K562 (cell line): ENCODE measurements around the gene GFRA4. TPM values are rescaled to one million over a fixed set of nuclear protein-coding genes. Genes with fewer than 3 reads are reported as not detected.

ENCODE experiments used
- ATAC-seq: fragments of 200-7000 bp; cut with Tn5 transposase; 3 replicates; pipeline ENCODE4 v1.9.1; 2020; ENCODE audit warnings: moderate library complexity
- BruUV-seq: library from RNA; stranded (reverse); fragments of 400-500 nt; replicated peaks from 2 replicates; lab custom pipeline; 2021; lab: Mats Ljungman, UMichigan
- CTCF ChIA-PET: fragments of 300-600 bp; formaldehyde crosslinking; extraction: SDS; loops from one replicate; lab custom pipeline; 2021; ENCODE audit warnings: low intra/inter-chr PET ratio; lab: Yijun Ruan, JAX
- POLR2A ChIA-PET: fragments of 300-600, 350-650 bp; sonication (Branson Sonifier 250); formaldehyde crosslinking; extraction: SDS; loops from one replicate; lab custom pipeline; 2021; ENCODE audit warnings: antibody characterized with exemption, inconsistent platforms; lab: Yijun Ruan, JAX
- DNase-seq, 4 experiments: peaks; one replicate each; pipeline versions ENCODE4 v3.0.0 to v3.0.0-alpha.2; 2011 to 2018; ENCODE audit warnings: low spot score in 3 of 4, mixed read lengths in 3 of 4; ENCODE audit errors: extremely low read depth in 1 of 4
- FAIRE-seq: peaks from 2 replicates; lab custom pipeline; 2011; peaks lifted over from hg19 to GRCh38; lab: Jason Lieb, UNC
- H2AFZ ChIP-seq: 2 replicates; pipeline ENCODE4 v1.6.0; 2011; ENCODE audit warnings: low read depth, low read length, control low read depth, inconsistent platforms
- H3K27ac ChIP-seq: fragments of 200-600 bp; 3 replicates; pipeline ENCODE4 v1.8.0; 2011; ENCODE audit warnings: low read depth, mild to moderate bottlenecking, control low read depth, inconsistent platforms, low read length, moderate library complexity, mixed read lengths; ENCODE audit errors: extremely low read depth
- H3K27me3 ChIP-seq, 2 experiments: fragments of 300-600 bp in 1 of 2; 2 replicates in 1 of 2; 3 replicates in 1 of 2; pipeline versions ENCODE4 v1.6.0 to v1.8.0; 2011; ENCODE audit warnings: inconsistent platforms in 2 of 2, low read length in 2 of 2, mild to moderate bottlenecking in 1 of 2, mixed read lengths in 1 of 2, moderate library complexity in 1 of 2; ENCODE audit not compliant: control insufficient read depth in 2 of 2, insufficient read depth in 2 of 2
- H3K36me3 ChIP-seq: fragments of 300-600 bp; 3 replicates; pipeline ENCODE4 v1.8.0; 2011; ENCODE audit warnings: mild to moderate bottlenecking, low read length, inconsistent platforms; ENCODE audit not compliant: control insufficient read depth, insufficient read depth
- H3K4me1 ChIP-seq, 2 experiments: fragments of 200-600 bp in 1 of 2; replicated peaks in 1 of 2; 2 replicates in 1 of 2; 3 replicates in 1 of 2; pipeline versions ENCODE4 v1.5.1 to v1.8.0; 2011; ENCODE audit warnings: inconsistent platforms in 2 of 2, low read length in 2 of 2, mild to moderate bottlenecking in 1 of 2, mixed read lengths in 1 of 2, moderate library complexity in 1 of 2; ENCODE audit not compliant: control insufficient read depth in 2 of 2, insufficient read depth in 2 of 2
- H3K4me2 ChIP-seq: 2 replicates; pipeline ENCODE4 v1.6.1; 2011; ENCODE audit warnings: low read length, control low read depth, inconsistent platforms, mixed read lengths; ENCODE audit not compliant: insufficient read depth
- H3K4me3 ChIP-seq: fragments of 200-600 bp; sonication (generic), shearing (Covaris generic); 2 replicates; pipeline ENCODE4 v1.5.1; 2016; ENCODE audit warnings: control low read depth, inconsistent platforms
- H3K79me2 ChIP-seq: fragments of 200-600 bp; 3 replicates; pipeline ENCODE4 v1.8.0; 2011; ENCODE audit warnings: low read length, inconsistent platforms; ENCODE audit not compliant: control insufficient read depth, insufficient read depth
- H3K9ac ChIP-seq, 2 experiments: 2 replicates each; pipeline versions ENCODE4 v1.6.0 to v1.6.1; 2011; ENCODE audit warnings: low read depth in 2 of 2, low read length in 2 of 2, control low read depth in 1 of 2, inconsistent platforms in 1 of 2, mild to moderate bottlenecking in 1 of 2, mixed read lengths in 1 of 2; ENCODE audit not compliant: insufficient read depth in 1 of 2
- H3K9me1 ChIP-seq: one replicate; pipeline ENCODE4 v1.6.0; 2011; ENCODE audit warnings: inconsistent platforms, mild to moderate bottlenecking, low read length, moderate library complexity; ENCODE audit not compliant: control insufficient read depth, insufficient read depth
- H3K9me3 ChIP-seq: replicated peaks from 2 replicates; pipeline ENCODE4 v1.5.1; 2011; ENCODE audit warnings: low read depth, low read length, inconsistent platforms; ENCODE audit not compliant: control insufficient read depth, insufficient read depth
- H4K20me1 ChIP-seq: replicated peaks from 2 replicates; pipeline ENCODE4 v1.6.1; 2011; ENCODE audit warnings: low read length, inconsistent platforms, mixed read lengths; ENCODE audit not compliant: control insufficient read depth, insufficient read depth
- CBFB ChIP-seq: sonication (generic); formaldehyde crosslinking; IDR thresholded peaks from 2 replicates; pipeline ENCODE4 v1.4.0; 2020; ENCODE audit warnings: mild to moderate bottlenecking, missing genetic modification reagents
- LCOR ChIP-seq: sonication (generic); formaldehyde crosslinking; IDR thresholded peaks from 2 replicates; pipeline ENCODE4 v1.8.0; 2022; ENCODE audit warnings: mild to moderate bottlenecking, missing genetic modification reagents
- SNIP1 ChIP-seq: fragments of 450-650 bp; IDR thresholded peaks from 2 replicates; pipeline ENCODE4 v1.7.1; 2017; ENCODE audit warnings: low read depth, mild to moderate bottlenecking
- TFAM ChIP-seq: fragments of 250-450 bp; sonication (Bioruptor Pico); conservative IDR thresholded peaks from 2 replicates; pipeline ENCODE4 v1.5.0; 2021; ENCODE audit warnings: mild to moderate bottlenecking, moderate library complexity
- ZNF124 ChIP-seq: sonication (generic); formaldehyde crosslinking; IDR thresholded peaks from 2 replicates; pipeline ENCODE4 v1.8.1; 2022; ENCODE audit warnings: missing genetic modification reagents
- ZNF609 ChIP-seq: sonication (generic); formaldehyde crosslinking; IDR thresholded peaks from 2 replicates; pipeline ENCODE4 v1.8.1; 2023; ENCODE audit warnings: missing genetic modification reagents, mild to moderate bottlenecking, borderline replicate concordance
- WGBS: fragments of 100-300 bp; shearing (Covaris generic); methylation state at CpG from one replicate; pipeline ENCODE4 v1.1.6; 2016; ENCODE audit warnings: low coverage, mixed read lengths; ENCODE audit not compliant: insufficient coverage; ENCODE audit errors: missing lambda C conversion rate; 5-methylcytosine and 5-hydroxymethylcytosine counted together
- in situ Hi-C: fragments of 300-500 bp; cut with MboI; formaldehyde crosslinking; loops from 4 replicates; pipeline ENCODE4 v1.15.0; 2018; ENCODE audit warnings: inconsistent platforms, mixed read lengths
- intact Hi-C: fragments of 100-400 bp; cut with micrococcal nuclease; formaldehyde crosslinking; loops from 2 replicates; pipeline ENCODE4 v1.14.2; 2022
- polyA plus RNA-seq, 8 experiments: library from polyadenylated mRNA; depleted of rRNA in 4 of 8; stranded (reverse) in 5 of 8; unstranded in 3 of 8; fragments of >200 nt; fragmentation: Nextera tagmentation in 2 of 8; fragmentation: Illumina TruSeq in 1 of 8; extraction: Ambion mirVana in 2 of 8; extraction: Trizol in 1 of 8; gene quantifications; 2 replicates each; pipeline versions ENCODE4 v1.2.1 to v1.2.3, GENCODE V29; 2011 to 2014; ENCODE audit warnings: inconsistent platforms in 1 of 8, missing spikeins in 1 of 8
- total RNA-seq, 7 experiments: library from RNA; depleted of rRNA in 6 of 7; stranded (reverse); fragments of >200 nt in 6 of 7; fragmentation: Illumina TruSeq in 2 of 7; extraction: Trizol in 2 of 7; gene quantifications; 2 replicates each; pipeline versions ENCODE4 v1.2.1 to v1.2.3, GENCODE V29; 2011 to 2021; ENCODE audit warnings: low replicate concordance in 1 of 7
- TF ChIP-seq, protein P1 (sequence below): fragments of 250-450 bp; sonication (Bioruptor Pico); IDR thresholded peaks from 2 replicates; pipeline ENCODE4 v1.5.0; 2021

The GFRA4 gene
- total and polyA plus RNA-seq, 9 of the 15 experiments (the other 6 are each of a cell fraction or from before 2014, with no cell fraction given), result not detected

DNA sequence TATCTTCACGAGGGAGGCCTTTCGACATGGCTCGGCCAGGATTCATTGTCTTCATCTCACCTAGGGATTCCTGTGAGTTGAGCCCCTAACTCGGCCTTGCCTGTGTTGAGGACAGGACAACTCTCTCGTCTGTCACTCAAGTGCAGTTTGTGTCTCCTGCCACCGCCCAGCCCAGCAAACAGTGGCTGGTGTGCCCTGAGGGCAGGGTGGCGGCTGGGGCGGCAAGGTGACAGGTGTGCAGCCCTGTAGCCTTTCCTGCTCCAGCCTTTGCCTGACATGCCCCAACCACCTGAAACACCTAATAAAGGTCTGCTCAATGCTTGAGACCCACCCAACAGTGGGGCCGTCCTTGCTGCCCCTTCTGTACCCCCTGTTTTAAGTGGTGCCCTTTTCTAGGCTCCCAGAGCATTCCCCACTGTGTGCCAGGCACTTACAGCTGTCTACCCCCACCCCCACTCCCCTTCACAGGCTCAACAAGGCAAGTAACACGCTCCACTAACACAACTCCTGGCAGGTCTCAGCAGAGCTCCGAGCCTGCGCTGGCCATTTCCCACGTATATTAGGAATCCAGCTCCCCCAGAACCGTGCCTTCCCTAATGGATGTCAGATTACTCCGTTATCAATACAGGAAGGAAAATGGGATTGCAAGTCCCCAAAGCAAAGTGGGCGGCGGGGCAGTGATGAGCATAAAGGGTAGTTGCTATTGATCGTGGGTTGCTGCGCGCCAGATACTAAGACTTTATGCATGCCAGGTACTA lies 17.7 kb downstream of the GFRA4 start:
- Histone ChIP-seq H3K27ac (no peak overlapping the region), H2AFZ (no peak overlapping the region), H3K4me1 (peaks cover 0 to 4% of the 10 kb centered on the region in 2 experiments; a peak in 2 of 5 replicates), H3K79me2 (no peaks in the 10 kb centered on the region), H3K4me3 (no peak overlapping the region), H3K27me3 (no peaks in the 10 kb centered on the region), H3K4me2 (no peak overlapping the region), H3K36me3 (no peaks in the 10 kb centered on the region; the same call in 2 of the 3 replicates), H3K9me1 (no peaks in the 10 kb centered on the region), H4K20me1 (0 out of 2 replicates have a peak, but pooled peaks cover 4% of the 10 kb centered on the region), H3K9ac (no peak overlapping the region), H3K9me3 (no peaks in the 10 kb centered on the region)
- POLR2A ChIA-PET, result interaction anchor here (0.6 kb wide), 1 partner anchor 512 kb away, joined by 3 read pairs; no protein-coding TSS in a partner anchor
- DNase-seq, result no peak
- intact Hi-C loops, result no loop called here
- ATAC-seq, result no peak
- 81% methylated on average over 19 of the region's 20 CpGs for WGBS
- no TSS peak for BruUV-seq
- TF ChIP-seq ZNF124 (CRISPR knock-in tag), result no peak
- no peak for TF ChIP-seq CBFB
- TF ChIP-seq SNIP1, result no peak
- TF ChIP-seq, protein P1, sequence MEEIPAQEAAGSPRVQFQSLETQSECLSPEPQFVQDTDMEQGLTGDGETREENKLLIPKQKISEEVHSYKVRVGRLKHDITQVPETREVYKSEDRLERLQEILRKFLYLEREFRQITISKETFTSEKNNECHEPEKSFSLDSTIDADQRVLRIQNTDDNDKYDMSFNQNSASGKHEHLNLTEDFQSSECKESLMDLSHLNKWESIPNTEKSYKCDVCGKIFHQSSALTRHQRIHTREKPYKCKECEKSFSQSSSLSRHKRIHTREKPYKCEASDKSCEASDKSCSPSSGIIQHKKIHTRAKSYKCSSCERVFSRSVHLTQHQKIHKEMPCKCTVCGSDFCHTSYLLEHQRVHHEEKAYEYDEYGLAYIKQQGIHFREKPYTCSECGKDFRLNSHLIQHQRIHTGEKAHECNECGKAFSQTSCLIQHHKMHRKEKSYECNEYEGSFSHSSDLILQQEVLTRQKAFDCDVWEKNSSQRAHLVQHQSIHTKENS (CRISPR knock-in tag), result no peak
- TF ChIP-seq ZNF609 (CRISPR knock-in tag), result no peak
- TF ChIP-seq LCOR (CRISPR knock-in tag), result no peak
- no peak for TF ChIP-seq TFAM
- no peak for FAIRE-seq
- CTCF ChIA-PET, result no interaction called here
- in situ Hi-C loops, result no loop called here
